C4-2B (cell line): Measurements from ENCODE around the gene CACNB4.

Experiments used
- CTCF ChIP-seq: fragments of 450-650 bp; conservative IDR thresholded peaks from 2 replicates; pipeline ENCODE4 v1.5.1; 2017; ENCODE audit warnings: mild to moderate bottlenecking
- ZFX ChIP-seq: fragments of 450-650 bp; IDR thresholded peaks from 2 replicates; pipeline ENCODE4 v1.6.1; 2017

GRCh38 chr2:151908204-151908882, 190.5 kb downstream of the CACNB4 start:
- no peak for TF ChIP-seq CTCF
- TF ChIP-seq ZFX = no peak
